ENCODE measurements around the gene C1GALT1.
"Not testable (repeated sequence)": the region's sequence is repeated elsewhere in the genome, so short reads cannot be mapped to it uniquely, and the experiment has no call there.

DNA sequence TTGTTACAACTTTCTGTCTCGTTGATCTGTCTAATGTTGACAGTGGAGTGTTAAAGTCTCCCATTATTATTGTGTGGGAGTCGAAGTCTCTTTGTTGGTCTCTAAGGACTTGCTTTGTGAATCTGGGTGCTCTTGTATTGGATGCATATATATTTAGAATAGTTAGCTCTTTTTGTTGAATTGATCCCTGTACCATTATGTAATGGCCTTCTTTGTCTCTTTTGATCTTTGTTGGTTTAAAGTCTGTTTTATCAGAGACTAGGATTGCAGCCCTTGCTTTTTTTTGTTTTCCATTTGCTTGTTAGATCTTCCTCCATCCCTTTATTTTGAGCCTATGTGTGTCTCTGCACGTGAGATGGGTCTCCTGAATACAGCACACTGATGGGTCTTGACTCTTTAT, 17.2 kb downstream of the C1GALT1 start:
- not testable (repeated sequence) for TF ChIP-seq CEBPB (tag; IDR thresholded peaks at IDR 0.05); EZH2 (IDR thresholded peaks at IDR 0.05; ENCODE audit: borderline replicate concordance, low read depth, low read length); CBFA2T3 (IDR thresholded peaks at IDR 0.05); ZNF143 (CRISPR knock-in tag; IDR thresholded peaks at IDR 0.05); ZNF436 (CRISPR knock-in tag; IDR thresholded peaks at IDR 0.05)
- TF ChIP-seq, protein P1, sequence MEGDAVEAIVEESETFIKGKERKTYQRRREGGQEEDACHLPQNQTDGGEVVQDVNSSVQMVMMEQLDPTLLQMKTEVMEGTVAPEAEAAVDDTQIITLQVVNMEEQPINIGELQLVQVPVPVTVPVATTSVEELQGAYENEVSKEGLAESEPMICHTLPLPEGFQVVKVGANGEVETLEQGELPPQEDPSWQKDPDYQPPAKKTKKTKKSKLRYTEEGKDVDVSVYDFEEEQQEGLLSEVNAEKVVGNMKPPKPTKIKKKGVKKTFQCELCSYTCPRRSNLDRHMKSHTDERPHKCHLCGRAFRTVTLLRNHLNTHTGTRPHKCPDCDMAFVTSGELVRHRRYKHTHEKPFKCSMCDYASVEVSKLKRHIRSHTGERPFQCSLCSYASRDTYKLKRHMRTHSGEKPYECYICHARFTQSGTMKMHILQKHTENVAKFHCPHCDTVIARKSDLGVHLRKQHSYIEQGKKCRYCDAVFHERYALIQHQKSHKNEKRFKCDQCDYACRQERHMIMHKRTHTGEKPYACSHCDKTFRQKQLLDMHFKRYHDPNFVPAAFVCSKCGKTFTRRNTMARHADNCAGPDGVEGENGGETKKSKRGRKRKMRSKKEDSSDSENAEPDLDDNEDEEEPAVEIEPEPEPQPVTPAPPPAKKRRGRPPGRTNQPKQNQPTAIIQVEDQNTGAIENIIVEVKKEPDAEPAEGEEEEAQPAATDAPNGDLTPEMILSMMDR (IDR thresholded peaks at IDR 0.05 in 2 of 3, conservative IDR thresholded peaks at IDR 0.05 in 1 of 3; ENCODE audit: insufficient read depth in 2 of 3, low read depth in 1 of 3, low read length in 3 of 3): not testable (repeated sequence)
- TF ChIP-seq, protein P2, sequence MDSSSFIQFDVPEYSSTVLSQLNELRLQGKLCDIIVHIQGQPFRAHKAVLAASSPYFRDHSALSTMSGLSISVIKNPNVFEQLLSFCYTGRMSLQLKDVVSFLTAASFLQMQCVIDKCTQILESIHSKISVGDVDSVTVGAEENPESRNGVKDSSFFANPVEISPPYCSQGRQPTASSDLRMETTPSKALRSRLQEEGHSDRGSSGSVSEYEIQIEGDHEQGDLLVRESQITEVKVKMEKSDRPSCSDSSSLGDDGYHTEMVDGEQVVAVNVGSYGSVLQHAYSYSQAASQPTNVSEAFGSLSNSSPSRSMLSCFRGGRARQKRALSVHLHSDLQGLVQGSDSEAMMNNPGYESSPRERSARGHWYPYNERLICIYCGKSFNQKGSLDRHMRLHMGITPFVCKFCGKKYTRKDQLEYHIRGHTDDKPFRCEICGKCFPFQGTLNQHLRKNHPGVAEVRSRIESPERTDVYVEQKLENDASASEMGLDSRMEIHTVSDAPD (CRISPR knock-in tag; IDR thresholded peaks at IDR 0.05): not testable (repeated sequence)

All from K562 (cell line).